Adrenal gland (tissue), 12 donors: ENCODE measurements around the gene STX18. TPM values are rescaled to one million over a fixed set of nuclear protein-coding genes. Genes with fewer than 3 reads are reported as not detected.

Experiments
- DNase-seq, 7 donors: peaks; one replicate each; pipeline ENCODE4 v3.0.0-alpha.2; 2019 to 2020
- H3K27ac ChIP-seq, 5 donors: fragments of 200-600 bp; sonication (generic) in 4 of 5; 1 replicate in 3 of 5; 2 replicates in 2 of 5; pipeline versions ENCODE4 v1.5.1 to v1.8.0; 2016 to 2020; ENCODE audit warnings: mild to moderate bottlenecking in 1 of 5
- H3K27me3 ChIP-seq: fragments of 200-600 bp; 2 replicates; pipeline ENCODE4 v1.8.0; 2021
- H3K36me3 ChIP-seq, 2 donors: fragments of 200-600 bp; replicated peaks in 1 of 2; 1 replicate in 1 of 2; 2 replicates in 1 of 2; pipeline versions ENCODE4 v1.5.1 to v1.8.0; 2018 to 2022
- H3K4me1 ChIP-seq, 2 donors: fragments of 200-600 bp; replicated peaks in 1 of 2; 1 replicate in 1 of 2; 2 replicates in 1 of 2; pipeline versions ENCODE4 v1.5.1 to v1.8.0; 2018 to 2021
- H3K4me3 ChIP-seq, 4 donors: fragments of 200-600 bp; sonication (generic) in 3 of 4; one replicate each; pipeline ENCODE4 v1.5.1; 2016 to 2018
- H3K9me3 ChIP-seq, 3 donors: fragments of 200-600 bp; sonication (generic) in 1 of 3; replicated peaks in 1 of 3; 1 replicate in 2 of 3; 2 replicates in 1 of 3; pipeline versions ENCODE4 v1.5.1 to v1.8.0; 2016 to 2021
- POLR2A ChIP-seq, 2 donors: fragments of 450-650 bp; IDR thresholded peaks; one replicate each; pipeline ENCODE4 v1.6.1; 2017; ENCODE audit warnings: antibody characterized with exemption in 2 of 2, mild to moderate bottlenecking in 2 of 2, moderate library complexity in 1 of 2
- WGBS, 4 donors: extraction: QIAGEN DNeasy Blood & Tissue Kit in 2 of 4; methylation state at CpG; one replicate each; pipeline versions ENCODE4 v1.1.5 to v1.1.7; 2013 to 2017; 5-methylcytosine and 5-hydroxymethylcytosine counted together
- intact Hi-C, 2 donors: fragments of 100-400 bp; cut with DNase I; formaldehyde crosslinking; loops; one replicate each; pipeline versions ENCODE4 v1.14.1 to v1.15.0; 2022 to 2023
- polyA plus RNA-seq, 3 donors: library from polyadenylated mRNA; stranded (reverse); fragments of 200-250 nt in 2 of 3; fragments of 350-450 nt in 1 of 3; fragmentation: Illumina TruSeq in 1 of 3; extraction: RNeasy Lipid Tissue Mini Kit (QIAGEN cat#74804) in 1 of 3; gene quantifications; one replicate each; pipeline ENCODE4 v1.2.3, GENCODE V29; 2013 to 2014
- total RNA-seq, 9 donors: library from RNA; depleted of rRNA in 4 of 9; stranded (reverse); fragments of >200 nt in 4 of 9; fragments of 120-200 nt in 1 of 9; fragmentation: NEBNext Ultra II Directional in 1 of 9; extraction: Animal tissue kit (Norgen Biotek cat#: 25700) in 1 of 9; gene quantifications; one replicate each; pipeline versions ENCODE4 v1.1.0 to v1.2.4, GENCODE V29; 2013 to 2023
- TF ChIP-seq, protein P1 (sequence below), 6 experiments: fragments of 450-650 bp in 4 of 6; fragments of 200-600 bp in 2 of 6; sonication (generic) in 1 of 6; IDR thresholded peaks; 1 replicate in 5 of 6; 2 replicates in 1 of 6; pipeline versions ENCODE4 v1.5.1 to v1.8.0; 2016 to 2021; ENCODE audit warnings: antibody characterized with exemption in 6 of 6, mild to moderate bottlenecking in 2 of 6, moderate library complexity in 1 of 6
- donor health status: healthy with polysubstance abuse.
- donor health status: Bipolar disorder and iron deficiency.
- donor health status: DM: yes; HTN: yes; CAD: no.
- donor health status: DM: no; HTN: no; CAD: no.
- donor health status: DM: no; HTN: no; CAD: no.
- donor health status: DM: yes; HTN: yes; CAD: no.

STX18 gene
- total and polyA plus RNA-seq, 12 donors, result 28.6 to 88.5 (median 38.1) TPM

DNA sequence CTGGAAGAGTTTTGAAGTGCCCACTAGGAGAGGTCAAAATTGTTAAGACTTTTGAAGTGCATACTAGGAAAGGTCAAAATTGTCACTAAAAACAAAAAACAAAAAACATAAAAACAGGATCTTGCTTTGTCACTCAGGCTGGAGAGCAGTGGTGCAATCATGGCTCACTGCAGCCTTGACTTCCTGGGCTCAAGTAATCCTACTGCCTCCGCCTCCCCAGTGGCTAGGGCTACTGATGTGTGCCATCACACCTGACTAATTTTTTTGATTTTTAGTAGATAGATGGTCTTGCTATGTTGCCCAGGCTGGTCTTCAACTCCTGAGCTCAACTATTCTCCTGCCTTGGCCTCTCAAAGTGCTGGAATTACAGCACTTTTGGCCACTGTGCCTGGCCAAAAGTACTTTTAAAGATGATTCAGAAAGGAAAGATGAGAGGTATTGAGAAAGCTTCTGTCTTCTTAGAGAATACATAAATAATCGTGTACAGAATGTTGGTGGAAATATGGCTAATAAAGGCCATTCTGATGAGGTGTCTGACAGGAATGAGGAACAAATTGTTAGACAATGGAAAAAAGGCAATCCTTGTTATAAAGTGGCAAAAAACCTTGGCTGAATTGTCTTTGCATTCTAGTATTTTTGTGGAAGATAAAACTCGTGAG is 43.3 kb upstream of the STX18 start:
- H3K27me3 ChIP-seq, result no peaks in the 10 kb centered on the region
- no peak overlapping the region for H3K4me3 ChIP-seq
- no peaks in the 10 kb centered on the region for H3K36me3 ChIP-seq
- no peak for DNase-seq
- H3K9me3 ChIP-seq, result no peaks in the 10 kb centered on the region
- WGBS, 4 donors, result 78 to 85% (median 83%) methylated on average over 3 of the region's 3 CpGs
- TF ChIP-seq, protein P1, sequence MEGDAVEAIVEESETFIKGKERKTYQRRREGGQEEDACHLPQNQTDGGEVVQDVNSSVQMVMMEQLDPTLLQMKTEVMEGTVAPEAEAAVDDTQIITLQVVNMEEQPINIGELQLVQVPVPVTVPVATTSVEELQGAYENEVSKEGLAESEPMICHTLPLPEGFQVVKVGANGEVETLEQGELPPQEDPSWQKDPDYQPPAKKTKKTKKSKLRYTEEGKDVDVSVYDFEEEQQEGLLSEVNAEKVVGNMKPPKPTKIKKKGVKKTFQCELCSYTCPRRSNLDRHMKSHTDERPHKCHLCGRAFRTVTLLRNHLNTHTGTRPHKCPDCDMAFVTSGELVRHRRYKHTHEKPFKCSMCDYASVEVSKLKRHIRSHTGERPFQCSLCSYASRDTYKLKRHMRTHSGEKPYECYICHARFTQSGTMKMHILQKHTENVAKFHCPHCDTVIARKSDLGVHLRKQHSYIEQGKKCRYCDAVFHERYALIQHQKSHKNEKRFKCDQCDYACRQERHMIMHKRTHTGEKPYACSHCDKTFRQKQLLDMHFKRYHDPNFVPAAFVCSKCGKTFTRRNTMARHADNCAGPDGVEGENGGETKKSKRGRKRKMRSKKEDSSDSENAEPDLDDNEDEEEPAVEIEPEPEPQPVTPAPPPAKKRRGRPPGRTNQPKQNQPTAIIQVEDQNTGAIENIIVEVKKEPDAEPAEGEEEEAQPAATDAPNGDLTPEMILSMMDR (IDR thresholded peaks at IDR 0.05), result no peak
- H3K4me1 ChIP-seq, result no peaks in the 10 kb centered on the region
- no peak overlapping the region for H3K27ac ChIP-seq
- intact Hi-C loops, result no loop called here

DNA sequence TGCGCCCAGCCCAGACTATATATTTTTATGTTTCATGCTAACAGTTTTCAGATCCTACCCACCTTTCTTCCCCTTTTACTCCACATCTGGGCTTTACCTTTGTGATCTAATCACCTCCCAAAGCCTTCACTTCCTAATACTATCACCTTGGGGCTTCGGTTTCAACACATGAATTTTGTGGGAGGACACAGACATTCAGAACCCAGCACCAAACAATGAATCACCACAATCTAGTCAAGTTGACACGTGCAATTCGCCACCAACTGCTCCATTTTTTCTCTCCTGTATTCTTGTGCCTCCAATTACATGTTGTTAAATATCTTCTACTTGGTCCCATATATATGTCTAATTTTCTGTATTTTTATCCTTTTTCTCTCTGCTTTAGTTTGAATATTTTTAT is 41.8 kb upstream of the STX18 start:
- Histone ChIP-seq H3K9me3 (no peaks in the 10 kb centered on the region), H3K4me1 (no peaks in the 10 kb centered on the region), H3K4me3 (no peak overlapping the region), H3K36me3 (no peaks in the 10 kb centered on the region), H3K27ac (no peak overlapping the region), H3K27me3 (no peaks in the 10 kb centered on the region)
- no peak for TF ChIP-seq POLR2A (IDR thresholded peaks at IDR 0.05)
- TF ChIP-seq, protein P1 (IDR thresholded peaks at IDR 0.05), result no peak
- DNase-seq, result no peak
- intact Hi-C loops, result no loop called here
- 90 to 95% (median 94%) methylated on average over 4 of the region's 4 CpGs for whole genome bisulfite sequencing, 4 donors

DNA sequence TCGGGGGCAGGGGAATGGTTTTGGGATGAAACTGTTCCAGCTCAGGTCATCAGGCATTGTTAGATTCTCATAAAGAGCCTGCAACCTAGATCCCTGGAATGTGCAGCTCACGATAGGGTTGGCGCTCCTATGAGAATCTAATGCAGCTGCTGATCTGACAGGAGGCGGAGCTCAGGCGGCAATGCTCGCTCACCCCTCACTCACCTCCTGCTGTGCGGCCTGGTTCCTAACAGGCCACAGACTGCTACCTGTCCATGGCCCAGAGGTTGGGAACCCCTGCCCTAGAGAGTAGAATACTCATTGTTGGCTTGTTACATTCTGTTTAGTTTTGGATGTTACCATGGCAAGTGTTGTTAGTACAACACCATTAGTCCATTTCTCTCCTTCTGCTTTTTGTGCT is 40.8 kb upstream of the STX18 start:
- WGBS, 4 donors, result 85 to 98% (median 91%) methylated on average over 7 of the region's 7 CpGs
- intact Hi-C loops, result no loop called here
- no peak overlapping the region for H3K4me3 ChIP-seq

DNA sequence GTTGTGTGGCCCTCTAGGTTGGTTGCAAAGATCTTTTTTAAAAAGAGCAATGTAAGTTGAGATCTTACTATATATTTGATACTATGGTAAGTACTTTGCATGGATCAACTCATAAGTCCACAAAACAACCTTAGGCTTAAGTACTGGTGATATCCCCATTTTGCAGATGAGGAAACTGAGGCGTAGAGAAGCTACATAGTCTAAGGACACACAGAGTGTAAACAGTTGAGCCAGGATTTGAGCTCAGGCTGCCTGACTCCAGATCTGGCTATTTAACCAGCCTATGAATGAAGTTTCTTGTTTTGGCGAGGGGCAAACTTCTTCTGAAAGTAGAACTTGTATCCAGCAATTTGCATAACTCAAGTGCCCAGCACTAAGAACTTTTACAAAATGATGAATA is 38.6 kb upstream of the STX18 start:
- H3K27ac ChIP-seq, result no peak overlapping the region
- H3K27me3 ChIP-seq, result no peaks in the 10 kb centered on the region
- H3K9me3 ChIP-seq, result no peaks in the 10 kb centered on the region
- 95 to 100% (median 97%) methylated on average over 2 of the region's 2 CpGs for WGBS, 4 donors
- DNase-seq, result no peak
- no peaks in the 10 kb centered on the region for H3K4me1 ChIP-seq
- intact Hi-C loops, result no loop called here
- H3K4me3 ChIP-seq, result no peak overlapping the region
- no peaks in the 10 kb centered on the region for H3K36me3 ChIP-seq
- TF ChIP-seq, protein P1 (IDR thresholded peaks at IDR 0.05), result no peak
- TF ChIP-seq POLR2A (IDR thresholded peaks at IDR 0.05), result no peak

More for the DNA sequence above, 40.8 kb upstream of the STX18 start:
- Histone ChIP-seq H3K9me3 (no peaks in the 10 kb centered on the region), H3K36me3 (no peaks in the 10 kb centered on the region), H3K27me3 (no peaks in the 10 kb centered on the region), H3K4me1 (no peaks in the 10 kb centered on the region), H3K27ac (no peak overlapping the region)
- no peak for DNase-seq
- TF ChIP-seq, protein P1 (IDR thresholded peaks at IDR 0.05), result no peak
- TF ChIP-seq POLR2A (IDR thresholded peaks at IDR 0.05), result no peak
